ENCODE results near the gene OAS3. TPM values are rescaled to one million over a fixed set of nuclear protein-coding genes. Genes with fewer than 3 reads are reported as not detected.
"Not testable (repeated sequence)": the region's sequence is repeated elsewhere in the genome, so short reads cannot be mapped to it uniquely, and the experiment has no call there.

The OAS3 gene
- total RNA-seq, 1 experiment from 2014 or later: 24.3 TPM

DNA sequence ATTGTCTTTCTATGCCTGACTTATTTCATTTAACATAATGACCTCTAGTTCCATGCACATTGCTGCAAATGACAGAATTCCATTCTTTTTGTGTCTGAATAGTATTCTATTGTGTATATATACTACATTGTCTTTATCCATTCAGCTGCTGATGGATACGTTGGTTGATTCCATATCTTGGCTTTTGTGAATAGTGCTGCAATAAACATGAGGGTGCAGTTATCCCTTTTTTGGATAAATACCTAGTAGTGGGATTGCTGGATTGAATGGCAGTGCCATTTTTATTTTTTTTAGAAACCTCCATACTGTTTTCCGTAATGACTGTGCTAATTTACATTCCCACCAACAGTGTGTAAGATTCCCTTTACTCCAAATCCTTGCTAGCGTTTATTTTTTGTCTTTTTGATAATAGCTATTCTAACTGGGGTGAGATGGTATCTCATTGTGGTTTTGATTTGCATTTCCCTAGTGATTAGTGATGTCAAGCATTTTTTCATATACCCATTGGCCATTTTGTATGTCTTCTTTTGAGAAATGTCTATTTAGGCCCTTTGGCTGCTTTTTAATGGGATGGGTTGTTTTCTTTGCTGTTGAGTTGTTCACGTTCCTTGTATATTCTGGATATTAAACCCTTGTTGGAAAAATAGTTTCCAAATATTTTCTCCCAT, 42.4 kb downstream of the OAS3 start:
- no peak for DNase-seq (ENCODE audit: low spot score)

DNA sequence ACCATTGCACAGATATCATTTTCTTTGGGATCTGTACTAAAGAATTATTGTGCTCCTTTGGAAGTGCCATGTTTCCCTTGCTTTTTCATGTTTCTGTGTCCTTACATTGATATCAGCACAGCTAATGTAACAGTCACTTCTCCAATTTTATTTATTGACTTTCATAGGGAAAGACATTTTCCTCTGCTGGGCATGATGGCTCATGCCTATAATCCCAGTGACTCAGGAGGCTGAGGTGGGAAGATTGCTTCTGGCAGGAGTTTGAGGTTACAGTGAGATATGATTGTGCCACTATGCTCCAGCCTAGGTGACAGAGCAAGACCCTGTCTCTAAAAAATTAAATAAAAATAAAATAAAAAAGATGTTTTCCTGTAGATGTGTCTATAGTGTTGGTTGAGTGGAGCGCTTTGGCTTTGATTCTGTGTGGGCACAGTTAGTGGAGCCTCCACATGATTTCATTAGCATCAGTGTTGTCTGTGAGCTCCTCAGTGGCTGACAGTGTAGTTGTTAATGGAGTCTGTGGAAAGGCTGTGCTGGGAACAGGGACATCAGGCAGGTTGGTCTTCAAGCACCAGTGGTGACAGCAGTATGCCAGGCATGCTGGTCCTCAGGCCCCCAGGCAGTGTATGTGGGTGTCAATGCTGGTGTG, 47.5 kb downstream of the OAS3 start:
- DNase-seq (ENCODE audit: low spot score): no peak

- no peak for DNase-seq (ENCODE audit: low spot score)
Observed at GRCh38 chr12:112986291-112986800, 48.1 kb downstream of the OAS3 start.

DNA sequence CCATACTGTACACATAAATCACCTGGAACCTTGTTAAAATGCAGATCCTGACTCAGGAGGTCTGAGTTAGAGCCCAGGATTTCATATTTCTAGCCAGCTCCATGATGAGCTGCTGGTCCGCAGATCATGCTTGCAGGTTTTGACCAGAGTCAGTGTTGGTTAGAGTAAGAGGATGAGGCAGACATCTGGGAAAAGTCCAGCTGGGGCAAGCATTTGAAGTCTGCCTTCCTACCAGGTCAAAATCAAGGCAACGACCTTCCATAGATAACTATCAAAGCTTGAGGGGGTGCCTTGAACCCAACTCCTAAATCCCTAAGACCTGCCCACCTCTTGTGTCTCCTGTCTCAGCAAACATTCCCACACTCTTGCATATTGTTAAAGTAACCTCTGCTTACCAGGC, 49.3 kb downstream of the OAS3 start:
- DNase-seq (ENCODE audit: low spot score): no peak

GRCh38 chr12:112988224-112988623, 50.0 kb downstream of the OAS3 start:
- DNase-seq (ENCODE audit: low spot score): no peak

GRCh38 chr12:112988823-112989385, 50.6 kb downstream of the OAS3 start:
- not testable (repeated sequence) for DNase-seq (ENCODE audit: low spot score)

GRCh38 chr12:112989806-112990205, 51.5 kb downstream of the OAS3 start:
- DNase-seq (ENCODE audit: low spot score): no peak

GRCh38 chr12:112992541-112993398, 54.5 kb downstream of the OAS3 start:
- DNase-seq (ENCODE audit: low spot score): peak; percentile 62

- no peak for DNase-seq (ENCODE audit: low spot score)
Observed at GRCh38 chr12:112995008-112995407, 56.7 kb downstream of the OAS3 start.

DNA sequence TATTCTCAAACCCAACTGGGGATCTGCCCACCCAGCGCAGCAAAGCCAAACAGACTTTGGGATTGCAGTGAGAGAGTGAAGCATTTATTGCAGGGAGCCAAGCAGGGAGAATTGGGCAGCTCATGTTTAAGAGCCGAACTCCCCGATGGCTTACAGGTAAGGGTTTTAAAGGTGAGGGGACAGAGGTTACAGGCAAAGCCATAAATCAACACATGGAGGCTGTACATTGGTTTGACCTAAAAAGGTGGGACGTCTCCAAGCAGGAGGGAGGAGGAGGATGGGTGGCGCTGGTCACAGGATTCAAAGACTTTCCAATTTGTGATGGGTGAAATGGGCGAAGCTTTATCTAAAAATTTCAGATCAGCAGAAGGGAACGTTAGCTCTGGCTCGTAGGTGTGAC, 58.2 kb downstream of the OAS3 start:
- DNase-seq (ENCODE audit: low spot score): no peak

DNA sequence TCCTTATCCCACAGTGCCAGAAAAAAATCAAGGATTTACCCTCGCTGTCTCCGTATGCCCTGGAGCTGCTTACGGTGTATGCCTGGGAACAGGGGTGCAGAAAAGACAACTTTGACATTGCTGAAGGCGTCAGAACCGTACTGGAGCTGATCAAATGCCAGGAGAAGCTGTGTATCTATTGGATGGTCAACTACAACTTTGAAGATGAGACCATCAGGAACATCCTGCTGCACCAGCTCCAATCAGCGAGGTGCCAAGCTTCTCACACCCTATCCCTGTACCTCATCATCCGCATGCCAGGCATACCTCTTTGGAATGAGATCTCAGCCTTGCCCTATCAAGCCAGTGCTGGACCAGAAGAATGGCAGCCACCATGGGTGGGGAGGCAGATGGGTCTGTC, 59.2 kb downstream of the OAS3 start:
- no peak for DNase-seq (ENCODE audit: low spot score)

DNA sequence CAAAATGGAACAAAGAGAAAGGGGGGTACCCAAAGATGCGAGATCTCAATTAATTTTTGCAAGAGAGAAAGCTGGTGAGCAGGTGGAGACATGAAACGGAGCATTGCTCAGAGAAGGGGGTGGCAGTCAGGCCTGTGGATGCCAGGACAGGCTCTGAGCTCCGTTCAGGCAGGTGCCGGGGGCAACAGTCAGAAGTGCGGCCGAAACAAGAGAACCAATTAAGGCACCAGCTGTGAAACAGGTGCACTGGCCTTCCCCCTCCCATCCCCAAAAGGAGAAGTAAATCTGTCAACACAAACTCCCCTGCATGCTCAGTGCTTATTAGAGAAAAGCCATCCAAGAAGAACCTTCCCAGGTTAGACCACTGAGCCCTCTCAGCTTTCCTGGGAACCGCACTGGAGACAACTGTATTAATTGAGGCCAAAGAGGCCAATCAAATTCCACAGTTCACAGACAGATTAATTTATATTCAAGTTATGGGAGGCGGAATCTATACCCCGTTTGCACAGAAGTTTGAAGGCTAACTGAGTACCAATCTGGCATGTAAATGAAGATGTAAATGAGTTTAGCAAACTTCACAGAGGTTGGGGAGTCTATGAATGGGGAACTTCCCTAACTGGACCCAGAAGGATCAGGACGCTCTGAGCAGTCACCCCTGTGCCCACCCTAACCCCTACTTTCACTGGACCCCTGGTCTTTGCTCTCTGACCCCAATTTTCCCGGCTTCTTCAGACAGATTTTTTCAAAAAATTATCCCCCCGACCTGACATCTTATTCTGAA, 60.9 kb downstream of the OAS3 start:
- no peak for DNase-seq (ENCODE audit: low spot score)

DNA sequence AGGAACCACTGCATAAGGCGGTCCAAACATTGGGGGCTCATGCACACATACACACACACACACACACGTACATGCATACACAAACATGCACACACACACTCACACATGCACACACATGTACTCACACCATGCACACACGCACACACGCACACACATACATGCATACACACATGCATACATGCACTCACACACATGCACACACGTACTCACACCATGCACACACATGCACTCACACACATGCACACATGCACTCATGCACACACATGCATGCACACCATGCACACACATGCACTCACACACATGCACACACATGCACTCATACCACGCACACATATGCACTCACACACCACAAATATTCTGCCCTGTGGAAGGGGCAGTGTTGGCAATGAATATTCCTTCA, 62.2 kb downstream of the OAS3 start:
- no peak for DNase-seq (ENCODE audit: low spot score)

DNA sequence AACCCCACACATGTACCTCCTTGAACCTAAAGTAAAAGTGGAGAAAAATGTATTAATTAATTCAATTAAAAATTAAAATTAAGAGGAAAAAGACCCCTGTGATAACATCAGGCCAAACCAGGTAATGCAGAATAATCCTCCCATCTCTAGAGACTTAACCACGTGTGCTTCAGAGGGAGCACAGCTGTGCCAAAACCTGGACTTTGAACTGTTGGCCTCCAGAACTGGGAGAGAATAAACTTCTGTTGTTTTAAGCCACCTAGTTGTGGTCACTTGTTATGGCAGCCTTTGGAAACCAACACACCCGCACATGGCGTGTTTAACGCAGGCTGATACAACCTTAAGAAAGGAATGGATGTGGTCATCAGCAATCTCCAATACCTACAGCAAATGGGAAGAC, 63.9 kb downstream of the OAS3 start:
- no peak for DNase-seq (ENCODE audit: low spot score)

GRCh38 chr12:113002676-113003075, 64.4 kb downstream of the OAS3 start:
- no peak for DNase-seq (ENCODE audit: low spot score)

DNA sequence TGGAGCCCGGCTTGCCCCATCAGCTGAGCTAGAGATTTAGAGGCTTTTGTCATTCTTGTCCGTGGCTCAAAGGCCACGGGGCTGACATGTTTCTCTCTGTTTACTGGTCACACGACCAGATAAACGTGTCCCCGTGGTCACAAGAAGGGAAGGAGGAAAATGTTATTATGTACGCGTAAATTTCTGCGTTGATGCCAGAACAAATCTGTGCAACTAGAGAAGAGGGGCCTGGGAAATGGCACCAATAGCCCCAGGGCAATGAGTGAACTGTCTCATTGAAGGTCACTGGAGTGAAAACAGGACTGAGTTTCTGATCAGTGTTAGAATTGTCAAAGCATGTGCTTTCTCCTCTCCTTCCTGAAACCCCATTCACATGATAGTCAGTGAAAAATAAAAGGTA, 65.4 kb downstream of the OAS3 start:
- DNase-seq (ENCODE audit: low spot score): no peak

DNA sequence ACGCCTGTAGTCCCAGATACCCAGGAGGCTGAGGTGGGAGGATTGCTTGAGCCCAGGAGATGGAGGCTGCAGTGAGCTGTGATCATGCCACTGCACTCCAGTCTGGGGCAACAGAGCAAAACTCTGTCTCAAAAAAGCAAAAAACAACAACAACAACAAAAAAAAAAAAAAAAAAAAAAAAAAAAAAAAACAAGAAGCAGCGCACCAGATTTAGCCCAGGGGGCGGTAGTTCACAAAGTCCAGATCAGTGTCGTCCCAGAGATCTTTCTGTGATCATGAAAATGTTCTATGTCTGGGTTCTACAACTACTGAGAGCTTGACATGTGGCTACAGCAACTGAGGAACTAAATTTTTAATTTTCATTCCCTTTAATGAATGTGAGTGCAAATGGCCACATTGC, 67.5 kb downstream of the OAS3 start:
- DNase-seq (ENCODE audit: low spot score): peak; percentile 3

DNA sequence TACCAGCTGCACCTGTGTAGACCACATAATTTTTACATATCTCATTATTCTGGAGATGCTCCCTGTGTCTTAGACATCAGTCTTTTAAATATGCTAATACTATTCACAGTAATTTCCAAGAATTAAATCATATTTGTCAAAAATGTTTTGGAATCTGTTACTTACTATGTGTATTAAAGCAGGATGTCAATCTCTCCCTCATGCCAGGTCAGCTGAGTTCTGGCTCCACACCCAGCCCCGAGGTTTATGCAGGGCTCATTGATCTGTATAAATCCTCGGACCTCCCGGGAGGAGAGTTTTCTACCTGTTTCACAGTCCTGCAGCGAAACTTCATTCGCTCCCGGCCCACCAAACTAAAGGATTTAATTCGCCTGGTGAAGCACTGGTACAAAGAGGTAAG, 67.9 kb downstream of the OAS3 start:
- DNase-seq (ENCODE audit: low spot score): no peak

DNA sequence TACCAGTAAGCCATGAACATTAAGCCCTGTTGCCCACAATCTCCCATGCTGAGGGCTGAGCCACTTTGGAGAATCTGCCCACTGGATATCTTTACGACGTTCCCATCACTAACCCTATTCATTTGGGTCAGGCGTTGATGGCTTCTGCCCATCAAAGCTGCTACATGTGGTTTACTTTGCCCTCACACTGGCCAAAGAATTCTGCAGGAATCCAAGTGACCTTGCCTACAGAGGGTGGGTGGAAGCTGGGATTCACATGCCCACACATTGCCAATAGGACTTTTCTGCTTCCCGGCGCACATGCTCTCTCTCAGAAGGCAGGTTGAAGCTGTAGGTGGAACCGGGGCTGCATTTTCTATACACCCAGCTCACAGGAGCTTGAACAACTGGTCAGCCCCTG, 68.4 kb downstream of the OAS3 start:
- DNase-seq (ENCODE audit: low spot score): peak; percentile 5

- peak; percentile 82 for DNase-seq (ENCODE audit: low spot score)
Observed at GRCh38 chr12:113007166-113007565, 68.9 kb downstream of the OAS3 start.

DNA sequence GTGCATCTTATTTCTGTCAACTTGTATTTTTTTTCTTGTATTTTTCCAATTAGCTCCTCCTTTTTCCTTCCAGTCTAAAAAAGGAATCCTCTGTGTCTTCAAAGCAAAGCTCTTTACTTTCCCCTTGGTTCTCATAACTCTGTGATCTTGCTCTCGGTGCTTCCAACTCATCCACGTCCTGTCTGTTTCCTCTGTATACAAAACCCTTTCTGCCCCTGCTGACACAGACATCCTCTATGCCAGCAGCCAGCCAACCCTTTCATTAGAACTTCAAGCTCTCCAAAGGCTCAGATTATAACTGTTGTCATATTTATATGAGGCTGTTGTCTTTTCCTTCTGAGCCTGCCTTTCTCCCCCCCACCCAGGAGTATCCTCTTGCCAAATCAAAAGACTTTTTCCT, 72.4 kb downstream of the OAS3 start:
- no peak for DNase-seq (ENCODE audit: low spot score)

DNA sequence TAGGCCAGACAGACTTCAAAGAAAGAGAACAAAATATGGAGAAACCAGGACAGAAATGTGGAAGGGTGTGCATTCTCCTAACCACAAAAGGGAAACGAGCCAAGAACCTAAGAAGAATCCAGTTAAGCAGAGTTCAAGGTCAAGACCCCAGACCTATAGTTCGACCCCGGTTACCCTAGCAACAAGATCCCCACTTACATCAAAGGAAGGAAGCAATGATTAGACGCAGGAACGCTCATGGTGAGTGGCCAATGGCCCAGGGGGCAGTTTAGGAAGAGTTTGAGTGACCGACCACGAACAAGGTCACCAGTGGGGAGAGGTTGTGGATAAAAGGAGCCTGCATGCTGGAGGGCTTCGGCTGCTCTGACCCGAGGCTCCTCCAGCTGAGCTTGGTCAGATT, 76.3 kb downstream of the OAS3 start:
- no peak for DNase-seq (ENCODE audit: low spot score)
